HG03095 (cell line): ENCODE results near the gene PPP2R3A.

ENCODE experiments used
- ATAC-seq: cut with Tn5 transposase; IDR thresholded peaks from one replicate; pipeline ENCODE4 v1.9.1; 2021; ENCODE audit warnings: moderate library complexity; ENCODE audit not compliant: unreplicated experiment

PPP2R3A gene

GRCh38 chr3:136192831-136193230, 227.3 kb downstream of the PPP2R3A start:
- no peak for ATAC-seq

DNA sequence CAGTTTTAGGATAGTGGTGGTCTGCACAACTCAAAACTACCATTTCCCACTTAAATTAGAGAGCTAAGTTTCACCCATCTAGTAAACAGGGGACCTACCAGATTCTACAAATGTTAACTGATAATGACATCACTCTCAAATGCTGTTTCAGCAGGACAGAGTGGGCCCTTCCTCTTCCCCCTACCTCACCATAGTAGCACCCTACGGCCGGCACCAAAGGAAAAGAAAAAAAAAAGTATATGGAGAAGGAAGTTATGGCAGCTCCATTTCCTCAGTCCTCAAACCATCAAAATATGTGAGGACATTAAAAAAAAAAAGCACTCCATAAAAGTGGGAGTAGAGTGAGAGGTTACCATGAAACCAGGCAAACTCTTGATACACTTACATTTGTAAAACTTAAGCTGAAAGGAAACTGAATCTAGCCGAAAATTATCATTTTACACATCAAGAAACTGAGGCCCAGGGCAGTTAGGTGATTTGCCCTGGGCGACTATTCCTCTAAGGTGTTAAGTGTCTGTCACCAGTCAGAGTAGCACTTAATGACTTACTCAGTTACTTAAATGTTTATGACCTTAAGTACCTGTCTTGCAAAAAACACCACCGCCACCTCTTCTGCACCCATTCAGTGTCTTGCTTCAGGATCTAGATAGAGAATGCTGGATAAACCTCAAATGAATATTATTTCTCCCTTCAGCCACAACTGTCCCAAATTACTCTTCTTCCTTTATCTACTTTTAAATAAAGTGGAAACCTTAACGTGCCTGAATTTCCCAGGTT, 227.9 kb downstream of the PPP2R3A start:
- no peak for ATAC-seq

DNA sequence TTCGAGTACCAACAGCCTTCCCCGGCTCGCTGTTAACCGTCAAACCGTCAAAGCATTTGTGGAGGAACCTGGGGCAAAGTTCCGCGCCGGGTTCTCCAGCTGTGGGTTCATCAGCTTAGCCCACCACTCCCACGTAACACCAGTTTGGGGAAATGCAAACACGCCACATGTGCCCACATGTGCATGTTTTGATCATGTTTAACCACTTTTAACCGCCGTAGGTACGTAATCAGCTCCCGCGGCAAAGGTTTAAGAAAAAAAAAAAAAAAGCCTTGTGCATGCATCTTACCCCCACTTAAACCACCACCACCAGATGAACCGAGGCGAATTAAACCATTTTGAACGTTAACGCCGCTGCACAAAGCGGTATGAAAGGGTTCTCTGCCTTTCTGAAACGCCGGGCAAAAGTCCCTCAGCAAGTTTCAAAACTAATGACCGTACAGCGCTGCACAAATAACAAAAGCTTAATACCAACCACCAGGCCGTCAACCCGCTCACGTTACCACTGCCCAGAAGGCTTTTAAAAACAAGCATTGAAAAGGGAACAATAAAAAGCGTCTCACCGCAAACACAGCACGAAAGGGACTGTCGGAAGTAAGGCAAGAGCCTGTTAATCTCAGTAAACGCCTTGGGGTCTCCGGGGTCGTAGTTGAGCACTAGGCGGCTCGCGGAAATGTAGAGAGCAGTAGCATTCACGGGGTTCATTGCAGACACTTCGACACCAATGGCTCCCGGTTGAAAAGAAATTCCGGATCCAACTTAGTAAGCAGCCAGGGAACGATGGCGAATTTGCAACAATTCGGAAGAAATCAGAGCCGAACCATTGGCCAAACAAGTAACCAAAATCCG, 229.1 kb downstream of the PPP2R3A start:
- no peak for ATAC-seq

- peak; percentile 39 for ATAC-seq
Observed at GRCh38 chr3:136195258-136196063, 229.9 kb downstream of the PPP2R3A start.

GRCh38 chr3:136196064-136196400, 230.5 kb downstream of the PPP2R3A start, which contains the start of gene MSL2:
MSL2 (minus strand) TSS chr3:136196335; CDS start chr3:136195113, 1,222 bp downstream.
- ATAC-seq = no peak

- peak; percentile 47 for ATAC-seq
Observed at GRCh38 chr3:136196401-136197158, 231.1 kb downstream of the PPP2R3A start.

- no peak for ATAC-seq
Observed at GRCh38 chr3:136197159-136197793, 231.7 kb downstream of the PPP2R3A start.
